ENCODE results near the gene SEMA3A. TPM values are rescaled to one million over a fixed set of nuclear protein-coding genes. Genes with fewer than 3 reads are reported as not detected.
"Not testable (repeated sequence)": the region's sequence is repeated elsewhere in the genome, so short reads cannot be mapped to it uniquely, and the experiment has no call there.

The SEMA3A gene
- total and polyA plus RNA-seq, 8 donors, result 6.1 to 32.5 (median 23.8) TPM

- TF ChIP-seq CTCF (IDR thresholded peaks at IDR 0.05), result no peak
- Histone ChIP-seq H3K27me3 (no peaks in the 10 kb centered on the region), H3K4me1 (no peaks in the 10 kb centered on the region), H3K27ac (no peak overlapping the region), H3K9me3 (no peaks in the 10 kb centered on the region), H3K4me3 (no peak overlapping the region), H3K36me3 (no peaks in the 10 kb centered on the region)
- ATAC-seq, result peak; percentile 56
- intact Hi-C loops (cut with DNase I), result no loop called here
- DNase-seq, result peak in 1 of 4 donors; percentile 25
Observed at GRCh38 chr7:84058311-84059076, 136.1 kb downstream of the SEMA3A start.

- Histone ChIP-seq H3K4me3 (no peak overlapping the region), H3K27me3 (no peaks in the 10 kb centered on the region), H3K4me1 (no peaks in the 10 kb centered on the region), H3K36me3 (no peaks in the 10 kb centered on the region), H3K9me3 (no peaks in the 10 kb centered on the region), H3K27ac (no peak overlapping the region)
- ATAC-seq (no peak), DNase-seq (no peak)
- intact Hi-C loops (cut with DNase I), result no loop called here
- no peak for TF ChIP-seq CTCF (IDR thresholded peaks at IDR 0.05)
Observed at GRCh38 chr7:84057576-84057975, 137.0 kb downstream of the SEMA3A start.

GRCh38 chr7:84055904-84056605 is 138.5 kb downstream of the SEMA3A start:
- no peak for DNase-seq
- no peak for TF ChIP-seq CTCF (IDR thresholded peaks at IDR 0.05)
- intact Hi-C loops (cut with DNase I), result no loop called here
- Histone ChIP-seq H3K9me3 (no peaks in the 10 kb centered on the region), H3K27ac (no peak overlapping the region), H3K36me3 (no peaks in the 10 kb centered on the region), H3K4me1 (no peaks in the 10 kb centered on the region), H3K27me3 (no peaks in the 10 kb centered on the region), H3K4me3 (no peak overlapping the region)
- no peak for ATAC-seq

- H3K4me1 ChIP-seq; H3K4me3 ChIP-seq; ATAC-seq; H3K27me3 ChIP-seq; H3K27ac ChIP-seq; intact Hi-C loops (cut with DNase I); H3K36me3 ChIP-seq; H3K9me3 ChIP-seq: not testable (repeated sequence)
- peak in 1 of 4 donors; percentile 21 for DNase-seq
Observed at GRCh38 chr7:84055199-84055598, 139.4 kb downstream of the SEMA3A start.

- H3K36me3 ChIP-seq, result no peaks in the 10 kb centered on the region
Observed at GRCh38 chr7:84049071-84049836, 145.3 kb downstream of the SEMA3A start.

More at GRCh38 chr7:84049071-84049836, 145.3 kb downstream of the SEMA3A start:
- no peaks in the 10 kb centered on the region for H3K9me3 ChIP-seq
- no peaks in the 10 kb centered on the region for H3K4me1 ChIP-seq
- ATAC-seq (no peak), DNase-seq (no peak)
- intact Hi-C loops (cut with DNase I), result no loop called here
- no peaks in the 10 kb centered on the region for H3K27me3 ChIP-seq
- H3K27ac ChIP-seq, result no peak overlapping the region
- TF ChIP-seq CTCF (IDR thresholded peaks at IDR 0.05), result no peak
- H3K4me3 ChIP-seq, result no peak overlapping the region
